GM19351 (cell line): ENCODE data around the gene FRY.
A peak's percentile ranks its signal among the peaks of the same experiment; 100 is the strongest.

ENCODE experiments used
- ATAC-seq: cut with Tn5 transposase; IDR thresholded peaks from one replicate; pipeline ENCODE4 v1.9.1; 2021; ENCODE audit warnings: mild to moderate bottlenecking, moderate library complexity; ENCODE audit not compliant: unreplicated experiment

The FRY gene

GRCh38 chr13:32285633-32285965 lies 254.0 kb downstream of the FRY start:
- no peak for ATAC-seq

GRCh38 chr13:32297206-32297605 lies 265.6 kb downstream of the FRY start:
- ATAC-seq = no peak

- no peak for ATAC-seq
Measured at GRCh38 chr13:32298695-32299094, 267.1 kb downstream of the FRY start.

- ATAC-seq = no peak
Measured at GRCh38 chr13:32299893-32300292, 268.3 kb downstream of the FRY start.

- no peak for ATAC-seq
Measured at GRCh38 chr13:32300406-32300805, 268.8 kb downstream of the FRY start.

- ATAC-seq = no peak
Measured at GRCh38 chr13:32300920-32301319, 269.3 kb downstream of the FRY start.

- no peak for ATAC-seq
Measured at GRCh38 chr13:32302461-32302860, 270.9 kb downstream of the FRY start.

GRCh38 chr13:32305646-32306045 lies 274.1 kb downstream of the FRY start:
- ATAC-seq = no peak

- peak; percentile 32 for ATAC-seq
Measured at GRCh38 chr13:32309312-32310133, 277.9 kb downstream of the FRY start.

- peak; percentile 71 for ATAC-seq
Measured at GRCh38 chr13:32310134-32310706, 278.6 kb downstream of the FRY start.

- no peak for ATAC-seq
Measured at GRCh38 chr13:32311188-32311897, 279.8 kb downstream of the FRY start.

- peak; percentile 30 for ATAC-seq
Measured at GRCh38 chr13:32314271-32315237, 283.0 kb downstream of the FRY start.

- ATAC-seq = peak; percentile 92
Measured at GRCh38 chr13:32315238-32316027, 283.9 kb downstream of the FRY start, which contains the start of the genes BRCA2 and ZAR1L. Gene BRCA2, plus strand, starts transcription at chr13:32315508. Its CDS starts 953 bp downstream, at chr13:32316461. Gene ZAR1L, minus strand, starts transcription at chr13:32315363. Its CDS starts 3,438 bp downstream, at chr13:32311925.

GRCh38 chr13:32316028-32316339 lies 284.4 kb downstream of the FRY start:
- peak; percentile 52 for ATAC-seq

GRCh38 chr13:32316501-32316900 lies 284.9 kb downstream of the FRY start:
- no peak for ATAC-seq

GRCh38 chr13:32317716-32318465 lies 286.3 kb downstream of the FRY start:
- no peak for ATAC-seq

GRCh38 chr13:32320528-32320927 lies 289.0 kb downstream of the FRY start:
- ATAC-seq = no peak

GRCh38 chr13:32323912-32324311 lies 292.3 kb downstream of the FRY start:
- no peak for ATAC-seq

- no peak for ATAC-seq
Measured at GRCh38 chr13:32330441-32330840, 298.9 kb downstream of the FRY start.
